GM12864 (cell line): Measurements from ENCODE around the gene TNIK.

Experiments used
- DNase-seq: peaks from one replicate; pipeline ENCODE4 v3.0.0-alpha.2; 2011; ENCODE audit warnings: low read depth
- H3K4me3 ChIP-seq: 2 replicates; pipeline ENCODE4 v1.5.1; 2011; ENCODE audit warnings: mild to moderate bottlenecking, low read depth, low read length, control low read depth
- CTCF ChIP-seq: IDR thresholded peaks from 2 replicates; pipeline ENCODE4 v1.5.1; 2011; ENCODE audit warnings: low read depth, mild to moderate bottlenecking, moderate library complexity, low read length, control low read depth, inconsistent platforms; ENCODE audit errors: missing control alignments

Gene TNIK

GRCh38 chr3:171221597-171221996, 238.6 kb downstream of the TNIK start:
- DNase-seq = no peak
- H3K4me3 ChIP-seq = no peak overlapping the region
- TF ChIP-seq CTCF = no peak

- no peak for DNase-seq
- no peak for TF ChIP-seq CTCF
- H3K4me3 ChIP-seq = no peak overlapping the region
Measured at GRCh38 chr3:171221104-171221503, 239.1 kb downstream of the TNIK start.

- no peak overlapping the region for H3K4me3 ChIP-seq
- no peak for DNase-seq
- TF ChIP-seq CTCF = no peak
Measured at GRCh38 chr3:171219258-171219657, 240.9 kb downstream of the TNIK start.

- no peak overlapping the region for H3K4me3 ChIP-seq
- DNase-seq = no peak
- no peak for TF ChIP-seq CTCF
Measured at GRCh38 chr3:171218069-171218468, 242.1 kb downstream of the TNIK start.

- DNase-seq = no peak
- no peak overlapping the region for H3K4me3 ChIP-seq
- TF ChIP-seq CTCF = no peak
Measured at GRCh38 chr3:171213907-171214306, 246.3 kb downstream of the TNIK start.

- TF ChIP-seq CTCF = no peak
- no peak overlapping the region for H3K4me3 ChIP-seq
- no peak for DNase-seq
Measured at GRCh38 chr3:171213178-171213577, 247.0 kb downstream of the TNIK start.

GRCh38 chr3:171212648-171213047, 247.6 kb downstream of the TNIK start:
- TF ChIP-seq CTCF = no peak
- no peak for DNase-seq

More at GRCh38 chr3:171212648-171213047, 247.6 kb downstream of the TNIK start:
- no peak overlapping the region for H3K4me3 ChIP-seq
